Body of pancreas (tissue), 4 donors: ENCODE results near the gene GRAMD4. TPM values are rescaled to one million over a fixed set of nuclear protein-coding genes. Genes with fewer than 3 reads are reported as not detected.

Experiments used
- ATAC-seq: fragments of 150-250 bp; one replicate; pipeline ENCODE4 v1.9.1; 2016
- DNase-seq, 4 donors: peaks; one replicate each; pipeline ENCODE4 v3.0.0-alpha.2; 2019
- H3K27ac ChIP-seq, 4 donors: fragments of 200-600 bp; sonication (generic); 1 replicate in 3 of 4; 2 replicates in 1 of 4; pipeline versions ENCODE4 v1.5.1 to v1.6.1; 2016 to 2019; ENCODE audit warnings: mild to moderate bottlenecking in 1 of 4, mixed read lengths in 1 of 4, moderate library complexity in 1 of 4
- H3K27me3 ChIP-seq, 2 donors: fragments of 200-600 bp; sonication (generic); one replicate each; pipeline ENCODE4 v1.6.0; 2016; ENCODE audit warnings: mild to moderate bottlenecking in 1 of 2
- H3K36me3 ChIP-seq, 2 donors: fragments of 200-600 bp; sonication (generic); replicated peaks in 1 of 2; 2 replicates each; pipeline ENCODE4 v1.5.1; 2016; ENCODE audit warnings: low read depth in 2 of 2; ENCODE audit not compliant: insufficient read depth in 1 of 2
- H3K4me1 ChIP-seq: fragments of 200-600 bp; sonication (generic); one replicate; pipeline ENCODE4 v1.6.0; 2016
- H3K4me3 ChIP-seq, 2 donors: fragments of 200-600 bp; sonication (generic); 1 replicate in 1 of 2; 2 replicates in 1 of 2; pipeline ENCODE4 v1.5.1; 2016 to 2019
- H3K9me3 ChIP-seq, 3 donors: fragments of 200-600 bp; sonication (generic); 1 replicate in 2 of 3; 2 replicates in 1 of 3; pipeline ENCODE4 v1.5.1; 2016
- POLR2A ChIP-seq, 3 donors: fragments of 450-650 bp; IDR thresholded peaks; one replicate each; pipeline ENCODE4 v1.6.1; 2016; ENCODE audit warnings: antibody characterized with exemption in 3 of 3, mild to moderate bottlenecking in 2 of 3
- WGBS, 2 donors: methylation state at CpG; one replicate each; pipeline ENCODE4 v1.1.5; 2017; 5-methylcytosine and 5-hydroxymethylcytosine counted together
- intact Hi-C: fragments of 100-400 bp; cut with DNase I; formaldehyde crosslinking; loops from one replicate; pipeline ENCODE4 v1.15.1; 2023
- total RNA-seq, 2 donors: library from RNA; depleted of rRNA; stranded (reverse); fragments of >200 nt; gene quantifications; one replicate each; pipeline ENCODE4 v1.1.0, GENCODE V29; 2016
- TF ChIP-seq, protein P1 (sequence below), 7 experiments: fragments of 450-650 bp in 4 of 7; fragments of 200-600 bp in 3 of 7; sonication (generic) in 3 of 7; IDR thresholded peaks; one replicate each; pipeline ENCODE4 v1.5.1; 2016 to 2019; ENCODE audit warnings: antibody characterized with exemption in 7 of 7

The GRAMD4 gene
- total RNA-seq, 2 donors from 2014 or later = 29.3 to 62.3 TPM

- no peaks in the 10 kb centered on the region for H3K9me3 ChIP-seq
- H3K36me3 ChIP-seq = peaks cover 4 to 17% of the 10 kb centered on the region in 2 donors
- ATAC-seq = no peak
Measured at GRCh38 chr22:46688949-46689348, 68.8 kb downstream of the GRAMD4 start.

GRCh38 chr22:46690146-46690545 lies 70.0 kb downstream of the GRAMD4 start:
- Histone ChIP-seq H3K4me3 (no peak overlapping the region), H3K9me3 (no peaks in the 10 kb centered on the region), H3K4me1 (peaks cover 17% of the 10 kb centered on the region), H3K27ac (no peak overlapping the region), H3K36me3 (peaks cover 14 to 24% of the 10 kb centered on the region in 2 donors), H3K27me3 (no peaks in the 10 kb centered on the region)
- WGBS, 2 donors = 96 to 97% methylated on average over 18 to 20 of the region's 20 CpGs
- TF ChIP-seq POLR2A (IDR thresholded peaks at IDR 0.05) = no peak
- TF ChIP-seq, protein P1, sequence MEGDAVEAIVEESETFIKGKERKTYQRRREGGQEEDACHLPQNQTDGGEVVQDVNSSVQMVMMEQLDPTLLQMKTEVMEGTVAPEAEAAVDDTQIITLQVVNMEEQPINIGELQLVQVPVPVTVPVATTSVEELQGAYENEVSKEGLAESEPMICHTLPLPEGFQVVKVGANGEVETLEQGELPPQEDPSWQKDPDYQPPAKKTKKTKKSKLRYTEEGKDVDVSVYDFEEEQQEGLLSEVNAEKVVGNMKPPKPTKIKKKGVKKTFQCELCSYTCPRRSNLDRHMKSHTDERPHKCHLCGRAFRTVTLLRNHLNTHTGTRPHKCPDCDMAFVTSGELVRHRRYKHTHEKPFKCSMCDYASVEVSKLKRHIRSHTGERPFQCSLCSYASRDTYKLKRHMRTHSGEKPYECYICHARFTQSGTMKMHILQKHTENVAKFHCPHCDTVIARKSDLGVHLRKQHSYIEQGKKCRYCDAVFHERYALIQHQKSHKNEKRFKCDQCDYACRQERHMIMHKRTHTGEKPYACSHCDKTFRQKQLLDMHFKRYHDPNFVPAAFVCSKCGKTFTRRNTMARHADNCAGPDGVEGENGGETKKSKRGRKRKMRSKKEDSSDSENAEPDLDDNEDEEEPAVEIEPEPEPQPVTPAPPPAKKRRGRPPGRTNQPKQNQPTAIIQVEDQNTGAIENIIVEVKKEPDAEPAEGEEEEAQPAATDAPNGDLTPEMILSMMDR (IDR thresholded peaks at IDR 0.05) = no peak
- DNase-seq (no peak), ATAC-seq (no peak)
- intact Hi-C loops = no loop called here

More at GRCh38 chr22:46688949-46689348, 68.8 kb downstream of the GRAMD4 start:
- no peak overlapping the region for H3K27ac ChIP-seq
- DNase-seq = no peak
- no peak overlapping the region for H3K4me3 ChIP-seq
- intact Hi-C loops = no loop called here
- TF ChIP-seq, protein P1 (IDR thresholded peaks at IDR 0.05) = no peak
- no peak for TF ChIP-seq POLR2A (IDR thresholded peaks at IDR 0.05)
- H3K27me3 ChIP-seq = no peaks in the 10 kb centered on the region
- H3K4me1 ChIP-seq = peaks cover 23% of the 10 kb centered on the region
- WGBS, 2 donors = 79 to 100% methylated on average over 1 to 11 of the region's 11 CpGs

- TF ChIP-seq, protein P1 (IDR thresholded peaks at IDR 0.05) = no peak
- no peak for TF ChIP-seq POLR2A (IDR thresholded peaks at IDR 0.05)
- DNase-seq = no peak
- Histone ChIP-seq H3K36me3 (peaks cover 22 to 36% of the 10 kb centered on the region in 2 donors), H3K27me3 (no peaks in the 10 kb centered on the region), H3K4me1 (peaks cover 2% of the 10 kb centered on the region), H3K27ac (no peak overlapping the region), H3K4me3 (no peak overlapping the region), H3K9me3 (no peaks in the 10 kb centered on the region)
- WGBS, 2 donors = 95 to 98% methylated on average over 10 to 17 of the region's 17 CpGs
- intact Hi-C loops = no loop called here
- ATAC-seq = no peak
Measured at GRCh38 chr22:46691571-46691970, 71.4 kb downstream of the GRAMD4 start.

DNA sequence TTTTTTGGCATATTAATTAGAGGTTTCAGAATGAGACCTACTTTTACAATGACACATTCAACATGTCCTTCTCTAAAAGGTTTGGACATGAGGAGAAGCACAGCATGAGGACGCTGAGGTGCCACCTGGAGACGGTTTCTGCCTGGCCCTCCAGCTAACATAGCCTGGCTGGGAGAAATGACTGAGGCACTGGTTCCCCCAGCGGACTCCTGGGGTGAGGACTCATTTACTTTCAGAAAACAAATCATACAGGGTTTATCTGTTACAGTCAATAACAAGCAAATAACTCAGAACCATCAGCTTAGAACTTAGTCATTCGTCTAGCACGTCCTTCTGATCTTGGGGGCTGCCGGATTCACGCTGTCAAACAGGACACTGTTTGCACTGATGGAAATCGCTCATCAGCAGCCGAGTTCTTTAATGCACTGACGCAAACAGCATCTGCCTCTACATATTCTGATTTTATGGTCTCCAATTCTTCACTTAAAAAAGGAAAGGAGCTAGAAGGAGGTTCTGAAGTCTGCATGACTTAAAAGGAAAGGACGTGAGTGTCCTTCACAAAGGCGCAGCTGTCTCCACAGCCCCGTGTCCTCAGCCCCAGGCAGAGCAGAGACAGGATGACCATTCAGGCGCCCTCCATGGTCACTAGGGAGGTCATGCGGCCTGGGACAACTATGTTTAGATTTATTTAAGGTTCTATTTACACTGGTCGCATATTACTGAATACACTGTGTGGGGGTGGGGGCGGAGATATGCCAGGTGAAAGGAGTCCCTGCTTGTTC lies 73.6 kb downstream of the GRAMD4 start:
- DNase-seq (no peak), ATAC-seq (no peak)
- intact Hi-C loops = no loop called here
- Histone ChIP-seq H3K4me1 (no peaks in the 10 kb centered on the region), H3K9me3 (no peaks in the 10 kb centered on the region), H3K27me3 (no peaks in the 10 kb centered on the region), H3K4me3 (no peak overlapping the region), H3K36me3 (peaks cover 36 to 44% of the 10 kb centered on the region in 2 donors), H3K27ac (no peak overlapping the region)
- TF ChIP-seq, protein P1 (IDR thresholded peaks at IDR 0.05) = no peak
- no peak for TF ChIP-seq POLR2A (IDR thresholded peaks at IDR 0.05)
- 89 to 91% methylated on average over 15 to 17 of the region's 17 CpGs for WGBS, 2 donors
